AG04450 (cell line): Measurements from ENCODE around the gene HCST. TPM values are rescaled to one million over a fixed set of nuclear protein-coding genes. Genes with fewer than 3 reads are reported as not detected.

Source experiments
- CTCF ChIA-PET: fragments of 300-600, 350-600 bp; formaldehyde crosslinking; extraction: SDS; loops from one replicate; lab custom pipeline; 2022; ENCODE audit warnings: antibody characterized with exemption, inconsistent platforms; lab: Charles Lee
- POLR2A ChIA-PET: fragments of 350-600 bp; formaldehyde crosslinking; extraction: SDS; loops from one replicate; lab custom pipeline; 2021; ENCODE audit warnings: antibody characterized with exemption, inconsistent platforms; lab: Yijun Ruan, JAX
- DNase-seq: peaks from one replicate; pipeline ENCODE4 v3.0.0-alpha.2; 2011; ENCODE audit warnings: low read depth, low spot score
- H3K27ac ChIP-seq: one replicate; pipeline ENCODE4 v1.5.1; 2012; ENCODE audit warnings: low read depth, low read length, control low read depth
- H3K27me3 ChIP-seq: one replicate; pipeline ENCODE4 v1.6.0; 2012; ENCODE audit warnings: low read length; ENCODE audit not compliant: control insufficient read depth, insufficient read depth
- H3K4me3 ChIP-seq: 2 replicates; pipeline ENCODE4 v1.5.1; 2011; ENCODE audit warnings: mild to moderate bottlenecking, low read depth, low read length, control low read depth
- H3K9me3 ChIP-seq: 2 replicates; pipeline ENCODE4 v1.5.1; 2012; ENCODE audit warnings: low read length; ENCODE audit not compliant: control insufficient read depth, insufficient read depth
- CTCF ChIP-seq: IDR thresholded peaks from 2 replicates; pipeline ENCODE4 v1.5.1; 2011; ENCODE audit warnings: low read depth, low read length, control low read depth, inconsistent platforms
- polyA plus RNA-seq: library from polyadenylated mRNA; depleted of rRNA; stranded (reverse); fragments of >200 nt; gene quantifications from 2 replicates; pipeline ENCODE4 v1.2.3, GENCODE V29; 2011

The HCST gene
- polyA plus RNA-seq, 1 experiment, result 0.31 TPM

- POLR2A ChIA-PET, result no interaction called here
- Histone ChIP-seq H3K27me3 (no peaks in the 10 kb centered on the region), H3K4me3 (peak overlapping the region; percentile 74), H3K9me3 (no peaks in the 10 kb centered on the region; the same call in 1 of the 2 replicates), H3K27ac (peak overlapping the region; percentile 21)
- TF ChIP-seq CTCF, result no peak
- CTCF ChIA-PET, result no interaction called here
- DNase-seq, result no peak
These were observed 3.9 kb upstream of the HCST start for GRCh38 chr19:35898499-35898809.

GRCh38 chr19:35899547-35900214, 2.6 kb upstream of the HCST start:
- no peak for TF ChIP-seq CTCF
- H3K27me3 ChIP-seq, result no peaks in the 10 kb centered on the region
- CTCF ChIA-PET, result interaction anchor here (1.4 kb wide), 1 partner anchor 31 kb away, joined by 4 read pairs; no protein-coding TSS in a partner anchor
- POLR2A ChIA-PET, result no interaction called here
- H3K4me3 ChIP-seq, result peak overlapping the region; percentile 74
- H3K9me3 ChIP-seq, result no peaks in the 10 kb centered on the region; the same call in 1 of the 2 replicates
- H3K27ac ChIP-seq, result peak overlapping the region; percentile 61
- no peak for DNase-seq

GRCh38 chr19:35901055-35901644, 1.2 kb upstream of the HCST start:
- peak overlapping the region; percentile 74 for H3K4me3 ChIP-seq
- H3K9me3 ChIP-seq, result no peaks in the 10 kb centered on the region; the same call in 1 of the 2 replicates
- peak overlapping the region; percentile 52 for H3K27ac ChIP-seq
- ChIA-PET CTCF (interaction anchor here (1.0 to 1.4 kb wide), 2 partner anchors 30 to 31 kb away, joined by 3 to 4 read pairs; no protein-coding TSS in a partner anchor), POLR2A (interaction anchor here (1.3 kb wide), 1 partner anchor 30 kb away, joined by 4 read pairs; no protein-coding TSS in a partner anchor)
- TF ChIP-seq CTCF, result no peak
- no peak for DNase-seq
- no peaks in the 10 kb centered on the region for H3K27me3 ChIP-seq

GRCh38 chr19:35902870-35903475, 644 bp downstream of the HCST start:
- Histone ChIP-seq H3K27ac (no peak overlapping the region), H3K9me3 (no peaks in the 10 kb centered on the region; the same call in 1 of the 2 replicates), H3K27me3 (no peaks in the 10 kb centered on the region), H3K4me3 (no peak overlapping the region; the same call in 1 of the 2 replicates)
- no peak for DNase-seq
- ChIA-PET POLR2A (no interaction called here), CTCF (no interaction called here)
- no peak for TF ChIP-seq CTCF
